Measurements from ENCODE around the gene CYFIP2.
A peak's percentile ranks its signal among the peaks of the same experiment; 100 is the strongest.
"Not testable (repeated sequence)": the region's sequence is repeated elsewhere in the genome, so short reads cannot be mapped to it uniquely, and the experiment has no call there.

The CYFIP2 gene

DNA sequence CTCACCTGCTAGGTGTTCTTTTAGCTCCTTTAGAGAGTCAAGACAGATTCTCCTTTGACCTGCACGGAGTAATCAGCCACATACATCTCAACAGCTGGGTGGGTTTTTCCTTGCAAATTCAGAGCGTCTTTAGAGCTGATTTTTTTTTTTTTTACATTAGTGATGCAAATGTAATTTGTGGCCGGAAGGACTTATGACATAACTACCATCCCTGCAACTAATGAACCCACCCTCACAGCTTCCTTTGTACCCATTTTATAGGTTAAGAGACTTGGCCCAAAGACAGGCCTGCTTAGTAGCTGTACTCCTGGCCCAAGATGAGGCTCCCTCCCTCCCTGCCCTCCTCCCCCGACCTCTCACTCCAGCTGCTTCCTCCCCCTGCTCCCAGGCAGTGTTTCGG lies 124.2 kb downstream of the CYFIP2 start:
- DNase-seq (ENCODE audit: low read depth in 2 of 2) = no peak

DNA sequence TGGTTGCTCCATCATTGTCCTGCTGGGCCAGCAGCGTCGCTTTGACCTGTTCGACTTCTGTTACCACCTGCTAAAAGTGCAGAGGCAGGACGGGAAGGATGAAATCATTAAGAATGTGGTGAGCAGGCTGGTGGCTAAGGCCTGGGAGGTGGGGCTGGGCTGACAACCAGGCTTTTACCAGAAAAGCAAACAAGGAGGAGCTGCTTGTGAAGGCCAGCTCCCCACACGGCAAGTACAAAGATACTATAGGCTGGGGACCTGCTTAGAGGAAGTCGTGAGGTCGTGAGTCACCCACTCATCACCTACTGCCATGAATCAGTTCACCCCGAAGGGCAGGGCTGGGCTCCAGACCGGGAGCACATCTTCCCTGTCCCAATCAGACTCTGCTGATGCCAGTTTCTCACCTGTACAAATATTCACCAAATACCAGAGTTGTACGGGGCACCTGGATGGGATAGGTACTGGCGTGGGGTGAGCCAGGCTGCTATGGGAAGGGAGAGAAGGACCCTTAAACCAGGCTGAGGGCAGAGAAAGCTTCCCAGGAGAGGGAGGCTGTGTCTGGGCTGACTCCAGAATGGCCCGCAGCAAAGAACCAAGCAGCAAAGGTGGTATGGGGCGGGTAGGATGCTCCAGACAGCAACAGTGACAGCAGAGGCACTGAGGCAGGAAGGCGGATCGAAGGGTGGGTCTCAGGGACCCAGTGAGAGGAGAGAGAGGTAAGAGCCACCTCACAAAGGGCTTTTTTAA lies 124.8 kb downstream of the CYFIP2 start:
- peak; percentile 39 to 42 for DNase-seq (ENCODE audit: low read depth in 2 of 2)

DNA sequence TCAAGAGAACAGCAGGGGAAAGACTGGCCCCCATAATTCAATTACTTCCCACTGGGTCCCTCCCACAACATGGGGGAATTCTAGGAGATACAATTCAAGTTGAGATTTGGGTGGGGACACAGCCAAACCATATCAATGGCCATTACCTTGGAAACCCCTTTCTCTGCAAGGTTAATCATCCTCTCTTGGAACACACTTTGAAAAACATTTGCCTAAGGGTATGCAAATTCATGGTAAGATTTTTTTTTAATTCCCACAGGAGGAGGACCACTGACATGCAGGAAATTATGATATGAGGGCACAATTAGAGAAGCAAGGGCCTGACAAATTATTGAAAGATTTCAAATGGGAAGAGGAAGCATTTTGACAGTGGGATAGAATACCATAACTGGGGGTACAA lies 132.4 kb downstream of the CYFIP2 start:
- no peak for DNase-seq (ENCODE audit: low read depth in 2 of 2)

DNA sequence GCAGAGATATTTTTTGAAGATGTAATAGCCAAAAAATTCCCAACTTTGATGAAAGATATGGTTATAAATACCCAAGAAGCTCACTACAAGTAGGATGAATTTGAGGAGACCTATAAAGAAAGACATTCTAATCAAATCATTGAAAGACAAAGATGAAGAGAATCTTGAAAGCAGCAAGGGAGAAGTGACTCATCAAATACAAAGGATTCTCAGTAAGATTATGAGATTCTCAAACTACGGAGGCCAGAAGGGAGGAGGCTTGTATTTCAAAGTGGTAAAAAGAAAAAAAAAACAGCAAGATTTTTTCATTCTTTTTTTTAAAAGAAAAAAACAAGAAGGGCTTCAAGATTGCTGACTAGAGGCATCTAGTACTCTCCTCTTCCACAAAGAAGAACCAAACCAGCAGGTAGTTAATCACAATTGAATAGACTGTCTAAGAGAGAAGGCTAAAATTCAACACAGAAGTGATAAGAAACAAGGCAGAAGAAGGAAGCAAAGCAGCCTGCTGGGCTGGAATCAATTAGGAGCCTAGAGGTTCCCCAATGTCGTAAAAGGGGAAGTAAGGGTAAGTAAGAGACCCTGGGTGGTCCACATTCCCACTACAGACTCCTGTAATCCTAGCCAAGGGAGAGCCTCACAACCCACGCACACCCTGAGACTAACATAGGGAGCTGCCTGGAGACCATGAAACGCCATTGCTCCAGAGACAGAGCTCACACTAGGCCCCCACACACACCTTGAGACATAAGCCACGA lies 135.0 kb downstream of the CYFIP2 start:
- DNase-seq (ENCODE audit: low read depth in 2 of 2) = no peak

DNA sequence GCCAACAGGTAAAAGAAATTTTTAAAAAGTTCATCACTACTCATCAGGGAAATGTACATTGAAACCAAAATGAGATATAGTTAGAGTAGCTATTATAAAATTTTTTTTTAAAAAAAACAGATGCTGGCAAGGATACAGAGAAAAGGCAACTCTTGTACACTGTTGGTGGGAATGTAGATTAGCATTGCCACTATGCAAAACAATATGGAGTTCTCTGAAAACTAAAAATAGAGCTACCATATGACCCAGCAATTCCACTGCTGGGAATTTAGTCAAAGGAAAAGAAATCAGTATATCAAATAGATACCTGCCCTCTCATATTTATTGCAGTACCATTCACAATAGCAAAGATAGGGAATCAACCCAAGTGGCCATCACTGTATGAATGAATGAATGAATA lies 149.9 kb downstream of the CYFIP2 start:
- no peak for DNase-seq (ENCODE audit: low read depth in 2 of 2)

DNA sequence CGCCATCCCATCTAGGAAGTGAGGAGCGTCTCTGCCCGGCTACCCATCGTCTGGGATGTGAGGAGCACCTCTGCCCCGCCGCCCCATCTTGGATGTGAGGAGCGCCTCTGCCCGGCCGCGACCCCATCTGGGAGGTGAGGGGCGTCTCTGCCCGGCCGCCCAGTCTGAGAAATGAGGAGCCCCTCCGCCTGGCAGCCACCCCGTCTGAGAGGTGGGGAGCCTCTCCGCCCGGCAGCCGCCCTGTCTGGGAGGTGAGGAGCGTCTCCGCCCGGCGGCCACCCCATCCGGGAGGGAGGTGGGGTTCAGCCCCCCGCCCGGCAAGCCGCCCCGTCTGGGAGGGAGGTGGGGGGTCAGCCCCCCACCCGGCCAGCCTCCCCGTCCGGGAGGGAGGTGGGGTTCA lies 153.6 kb downstream of the CYFIP2 start:
- DNase-seq (ENCODE audit: low read depth in 2 of 2) = not testable (repeated sequence)

DNA sequence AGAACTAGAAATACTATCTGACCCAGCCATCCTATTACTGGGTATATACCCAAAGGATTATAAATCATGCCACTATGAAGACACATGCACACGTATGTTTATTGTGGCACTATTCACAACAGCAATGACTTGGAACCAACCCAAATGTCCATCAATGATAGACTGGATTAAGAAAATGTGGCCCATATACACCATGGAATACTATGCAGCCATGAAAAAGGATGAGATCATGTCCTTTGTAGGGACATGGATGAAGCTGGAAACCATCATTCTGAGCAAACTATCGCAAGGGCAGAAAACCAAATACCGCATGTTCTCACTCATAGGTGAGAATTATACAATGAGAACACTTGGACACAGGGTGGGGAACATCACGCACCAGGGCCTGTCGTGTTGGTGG lies 164.0 kb downstream of the CYFIP2 start:
- DNase-seq (ENCODE audit: low read depth in 2 of 2) = not testable (repeated sequence)

DNA sequence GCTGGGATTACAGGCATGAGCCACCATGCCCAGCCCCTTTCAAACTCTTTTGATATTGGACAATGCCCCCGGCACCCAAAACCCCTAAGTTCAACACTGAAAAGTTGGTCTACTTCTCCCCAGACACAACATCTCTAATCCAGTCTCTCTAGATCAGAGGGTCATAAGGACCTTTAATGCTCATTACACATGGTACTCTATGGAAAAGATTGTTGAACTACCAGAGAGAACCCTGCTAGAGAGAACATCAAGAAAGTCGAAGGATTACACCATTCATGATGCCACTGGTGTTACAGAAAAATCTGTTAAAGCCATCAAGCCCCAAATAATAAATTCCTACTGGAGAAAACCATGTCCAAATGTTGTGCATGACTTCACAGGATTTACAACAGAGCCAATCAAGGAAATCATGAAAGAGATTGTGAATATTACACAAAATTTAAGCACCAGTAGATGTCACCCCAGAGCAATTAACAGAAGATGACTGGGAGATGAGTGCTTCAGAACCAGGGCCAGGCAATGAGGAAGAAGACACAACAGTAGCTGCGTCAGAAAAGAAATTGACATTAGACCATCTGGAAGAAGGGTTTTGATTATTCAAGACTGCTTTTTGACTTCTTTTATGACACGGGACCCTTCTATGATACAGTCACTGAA lies 165.7 kb downstream of the CYFIP2 start:
- DNase-seq (ENCODE audit: low read depth in 2 of 2) = peak in 1 of 2 donors; percentile 19

DNA sequence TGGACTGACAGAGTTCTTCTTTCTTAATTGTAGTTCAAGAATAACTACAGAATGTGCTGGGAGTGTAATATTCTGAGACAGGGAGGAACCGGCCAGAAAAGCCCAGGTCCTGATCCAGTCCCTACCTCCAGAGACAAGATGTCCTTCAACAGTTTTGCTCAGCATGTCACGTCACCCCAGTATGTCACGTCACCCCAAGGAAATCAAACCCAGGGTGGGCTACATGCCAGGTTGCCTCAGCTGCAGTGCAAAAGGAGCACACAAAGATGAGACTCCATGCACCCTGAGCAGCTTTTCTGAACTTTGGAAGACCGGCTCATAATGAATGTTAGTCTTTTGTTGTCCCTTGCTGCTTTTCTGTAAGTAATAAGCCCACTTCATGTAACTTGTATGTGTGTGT lies 168.2 kb downstream of the CYFIP2 start:
- no peak for DNase-seq (ENCODE audit: low read depth in 2 of 2)

DNA sequence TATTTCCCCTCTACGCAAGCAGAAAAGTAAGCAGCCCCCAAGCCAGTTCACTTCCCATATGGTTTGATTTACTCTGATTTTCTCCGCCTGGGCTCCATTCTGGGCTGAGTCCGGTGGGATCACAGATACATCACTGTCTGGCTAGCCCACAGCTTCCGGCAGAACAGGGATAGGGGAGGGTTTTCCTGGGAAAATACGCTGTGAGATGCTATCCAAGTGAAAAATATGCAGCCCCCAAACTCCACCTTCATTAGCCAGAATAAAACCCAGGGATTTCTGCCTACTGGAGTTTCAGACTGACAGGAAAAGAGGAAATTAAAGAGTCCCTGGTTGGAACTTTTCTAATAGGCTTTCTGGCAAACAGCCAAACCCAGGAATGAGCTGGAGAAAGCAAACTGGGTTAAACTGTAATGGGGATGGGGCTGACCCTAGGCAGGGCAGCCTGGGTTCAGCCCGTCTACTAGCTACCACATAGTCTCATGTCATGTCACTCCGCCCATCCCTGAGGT lies 177.2 kb downstream of the CYFIP2 start:
- no peak for DNase-seq (ENCODE audit: low read depth in 2 of 2)

DNA sequence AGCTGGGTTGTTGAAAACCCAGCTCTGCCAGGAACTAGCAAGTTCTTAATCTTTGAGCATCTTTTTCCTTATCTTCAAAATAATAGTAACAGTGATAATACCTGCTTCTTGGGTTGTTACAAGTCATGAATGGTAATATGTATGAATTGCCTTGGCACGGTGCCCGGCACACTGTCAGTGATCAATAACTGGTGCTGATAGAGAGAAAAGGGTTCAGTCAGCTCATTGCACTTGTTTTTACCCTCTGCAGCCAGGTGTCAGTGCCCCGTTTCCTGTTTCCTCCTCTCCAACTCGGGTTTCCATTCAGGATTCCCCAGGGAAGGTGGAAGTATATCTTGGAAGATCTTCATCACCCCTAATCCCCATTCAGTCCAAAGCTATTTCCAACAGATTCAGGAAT lies 178.3 kb downstream of the CYFIP2 start:
- no peak for DNase-seq (ENCODE audit: low read depth in 2 of 2)
